NCI-H1694 (cell line): Measurements from ENCODE around the gene SSU72.
A peak's percentile ranks its signal among the peaks of the same experiment; 100 is the strongest.
"Not testable (repeated sequence)": the region's sequence is repeated elsewhere in the genome, so short reads cannot be mapped to it uniquely, and the experiment has no call there.

Experiments
- DNase-seq: peaks from one replicate; lab custom pipeline; 2025; lab: John Stamatoyannopoulos, UW

Gene SSU72

GRCh38 chr1:1595341-1595740 lies 20.7 kb upstream of the SSU72 start:
- DNase-seq: not testable (repeated sequence)

- DNase-seq: no peak
Observed at GRCh38 chr1:1594602-1595260, 20.1 kb upstream of the SSU72 start.

GRCh38 chr1:1593834-1594601 lies 19.4 kb upstream of the SSU72 start:
- DNase-seq: no peak

GRCh38 chr1:1591452-1591851 lies 16.8 kb upstream of the SSU72 start:
- no peak for DNase-seq

GRCh38 chr1:1583347-1584010 lies 8.8 kb upstream of the SSU72 start:
- DNase-seq: no peak

- no peak for DNase-seq
Observed at GRCh38 chr1:1582585-1583346, 8.1 kb upstream of the SSU72 start.

GRCh38 chr1:1578371-1578940 lies 3.8 kb upstream of the SSU72 start:
- DNase-seq: no peak

GRCh38 chr1:1577367-1578011 lies 2.8 kb upstream of the SSU72 start:
- DNase-seq: no peak

GRCh38 chr1:1573843-1574720 lies 581 bp downstream of the SSU72 start:
- peak; percentile 60 for DNase-seq

GRCh38 chr1:1569341-1569740 lies 5.3 kb downstream of the SSU72 start:
- DNase-seq: no peak

GRCh38 chr1:1567891-1568291 lies 6.8 kb downstream of the SSU72 start:
- DNase-seq: no peak

GRCh38 chr1:1567152-1567875 lies 7.3 kb downstream of the SSU72 start:
- DNase-seq: no peak

- no peak for DNase-seq
Observed at GRCh38 chr1:1565340-1565739, 9.3 kb downstream of the SSU72 start.

GRCh38 chr1:1564268-1564667 lies 10.4 kb downstream of the SSU72 start:
- no peak for DNase-seq

GRCh38 chr1:1563688-1564087 lies 11.0 kb downstream of the SSU72 start:
- no peak for DNase-seq

GRCh38 chr1:1562556-1563195 lies 12.0 kb downstream of the SSU72 start:
- peak; percentile 92 for DNase-seq

- no peak for DNase-seq
Observed at GRCh38 chr1:1561801-1562470, 12.7 kb downstream of the SSU72 start.

- DNase-seq: no peak
Observed at GRCh38 chr1:1560178-1560577, 14.5 kb downstream of the SSU72 start.

- no peak for DNase-seq
Observed at GRCh38 chr1:1559066-1559465, 15.6 kb downstream of the SSU72 start.
